ENCODE measurements around the gene ZNF771.

DNA sequence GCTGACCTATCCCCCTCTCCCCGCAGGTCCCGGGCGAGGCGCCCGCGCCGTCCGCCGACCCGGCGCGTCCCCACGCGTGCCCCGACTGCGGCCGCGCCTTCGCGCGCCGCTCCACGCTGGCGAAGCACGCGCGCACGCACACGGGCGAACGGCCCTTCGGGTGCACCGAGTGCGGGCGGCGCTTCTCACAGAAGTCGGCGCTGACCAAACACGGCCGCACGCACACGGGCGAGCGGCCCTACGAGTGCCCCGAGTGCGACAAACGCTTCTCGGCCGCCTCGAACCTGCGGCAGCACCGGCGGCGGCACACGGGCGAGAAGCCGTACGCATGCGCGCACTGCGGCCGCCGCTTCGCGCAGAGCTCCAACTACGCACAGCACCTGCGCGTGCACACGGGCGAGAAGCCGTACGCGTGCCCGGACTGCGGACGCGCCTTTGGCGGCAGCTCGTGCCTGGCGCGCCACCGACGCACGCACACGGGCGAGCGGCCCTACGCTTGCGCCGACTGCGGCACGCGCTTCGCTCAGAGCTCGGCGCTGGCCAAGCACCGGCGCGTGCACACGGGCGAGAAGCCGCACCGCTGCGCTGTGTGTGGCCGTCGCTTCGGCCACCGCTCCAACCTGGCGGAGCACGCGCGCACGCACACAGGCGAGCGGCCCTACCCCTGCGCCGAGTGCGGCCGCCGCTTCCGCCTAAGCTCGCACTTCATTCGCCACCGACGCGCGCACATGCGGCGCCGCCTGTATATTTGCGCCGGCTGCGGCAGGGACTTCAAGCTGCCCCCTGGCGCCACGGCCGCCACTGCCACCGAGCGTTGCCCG, 10.3 kb downstream of the ZNF771 start:
- TF ChIP-seq, protein P1, sequence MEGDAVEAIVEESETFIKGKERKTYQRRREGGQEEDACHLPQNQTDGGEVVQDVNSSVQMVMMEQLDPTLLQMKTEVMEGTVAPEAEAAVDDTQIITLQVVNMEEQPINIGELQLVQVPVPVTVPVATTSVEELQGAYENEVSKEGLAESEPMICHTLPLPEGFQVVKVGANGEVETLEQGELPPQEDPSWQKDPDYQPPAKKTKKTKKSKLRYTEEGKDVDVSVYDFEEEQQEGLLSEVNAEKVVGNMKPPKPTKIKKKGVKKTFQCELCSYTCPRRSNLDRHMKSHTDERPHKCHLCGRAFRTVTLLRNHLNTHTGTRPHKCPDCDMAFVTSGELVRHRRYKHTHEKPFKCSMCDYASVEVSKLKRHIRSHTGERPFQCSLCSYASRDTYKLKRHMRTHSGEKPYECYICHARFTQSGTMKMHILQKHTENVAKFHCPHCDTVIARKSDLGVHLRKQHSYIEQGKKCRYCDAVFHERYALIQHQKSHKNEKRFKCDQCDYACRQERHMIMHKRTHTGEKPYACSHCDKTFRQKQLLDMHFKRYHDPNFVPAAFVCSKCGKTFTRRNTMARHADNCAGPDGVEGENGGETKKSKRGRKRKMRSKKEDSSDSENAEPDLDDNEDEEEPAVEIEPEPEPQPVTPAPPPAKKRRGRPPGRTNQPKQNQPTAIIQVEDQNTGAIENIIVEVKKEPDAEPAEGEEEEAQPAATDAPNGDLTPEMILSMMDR (IDR thresholded peaks at IDR 0.05), result peak in 4 of 6 experiments; percentile 7 to 28 (median 16)
- TF ChIP-seq POLR2A (IDR thresholded peaks at IDR 0.05), result peak in 3 of 4 donors; percentile 37 to 53 (median 43)

Data from esophagus squamous epithelium (tissue), 4 donors.